Endothelial cell of umbilical vein (primary cell): Measurements from ENCODE around the gene C1orf105.

Experiments
- EZH2 ChIP-seq: IDR thresholded peaks from 2 replicates; pipeline ENCODE4 v1.6.1; 2012; ENCODE audit warnings: borderline replicate concordance, low read depth, mild to moderate bottlenecking, moderate library complexity, low read length, inconsistent platforms; ENCODE audit not compliant: severe bottlenecking
- FOS ChIP-seq: IDR thresholded peaks from 2 replicates; pipeline ENCODE4 v1.6.1; 2011; ENCODE audit warnings: mild to moderate bottlenecking, low read length, moderate library complexity, borderline replicate concordance; ENCODE audit not compliant: insufficient read depth
- GATA2 ChIP-seq: IDR thresholded peaks from 2 replicates; pipeline ENCODE4 v1.7.0; 2011; ENCODE audit warnings: low read depth, mild to moderate bottlenecking, moderate library complexity, mixed read lengths, low read length; ENCODE audit not compliant: insufficient read length, insufficient read depth
- JUN ChIP-seq: IDR thresholded peaks from 2 replicates; pipeline ENCODE4 v1.6.1; 2011; ENCODE audit warnings: borderline replicate concordance, low read depth; ENCODE audit not compliant: insufficient read length, insufficient read depth
- MAX ChIP-seq: IDR thresholded peaks from 2 replicates; pipeline ENCODE4 v1.6.1; 2011; ENCODE audit not compliant: insufficient read depth, insufficient read length
- MYC ChIP-seq: IDR thresholded peaks from one replicate; pipeline ENCODE4 v1.6.1; 2011; ENCODE audit warnings: mild to moderate bottlenecking, low read depth, low read length
- POLR2A ChIP-seq: IDR thresholded peaks from 2 replicates; pipeline ENCODE4 v1.6.1; 2012; ENCODE audit warnings: low read depth, mild to moderate bottlenecking, control low read depth, low read length
- POLR2AphosphoS5 ChIP-seq: IDR thresholded peaks from 2 replicates; pipeline ENCODE4 v1.6.1; 2012; ENCODE audit warnings: low read depth, mild to moderate bottlenecking, control low read depth, low read length, moderate library complexity; ENCODE audit not compliant: insufficient read depth
- TF ChIP-seq, protein P1 (sequence below), 2 donors: IDR thresholded peaks; 1 replicate in 1 of 2; 2 replicates in 1 of 2; pipeline ENCODE4 v1.5.1; 2011; ENCODE audit warnings: low read length in 2 of 2, mild to moderate bottlenecking in 2 of 2, moderate library complexity in 2 of 2, control low read depth in 1 of 2, inconsistent platforms in 1 of 2, low read depth in 1 of 2; ENCODE audit not compliant: insufficient read depth in 1 of 2; ENCODE audit errors: extremely low read depth in 1 of 2

- TF ChIP-seq, protein P1, sequence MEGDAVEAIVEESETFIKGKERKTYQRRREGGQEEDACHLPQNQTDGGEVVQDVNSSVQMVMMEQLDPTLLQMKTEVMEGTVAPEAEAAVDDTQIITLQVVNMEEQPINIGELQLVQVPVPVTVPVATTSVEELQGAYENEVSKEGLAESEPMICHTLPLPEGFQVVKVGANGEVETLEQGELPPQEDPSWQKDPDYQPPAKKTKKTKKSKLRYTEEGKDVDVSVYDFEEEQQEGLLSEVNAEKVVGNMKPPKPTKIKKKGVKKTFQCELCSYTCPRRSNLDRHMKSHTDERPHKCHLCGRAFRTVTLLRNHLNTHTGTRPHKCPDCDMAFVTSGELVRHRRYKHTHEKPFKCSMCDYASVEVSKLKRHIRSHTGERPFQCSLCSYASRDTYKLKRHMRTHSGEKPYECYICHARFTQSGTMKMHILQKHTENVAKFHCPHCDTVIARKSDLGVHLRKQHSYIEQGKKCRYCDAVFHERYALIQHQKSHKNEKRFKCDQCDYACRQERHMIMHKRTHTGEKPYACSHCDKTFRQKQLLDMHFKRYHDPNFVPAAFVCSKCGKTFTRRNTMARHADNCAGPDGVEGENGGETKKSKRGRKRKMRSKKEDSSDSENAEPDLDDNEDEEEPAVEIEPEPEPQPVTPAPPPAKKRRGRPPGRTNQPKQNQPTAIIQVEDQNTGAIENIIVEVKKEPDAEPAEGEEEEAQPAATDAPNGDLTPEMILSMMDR (IDR thresholded peaks at IDR 0.05; ENCODE audit: extremely low read depth in 1 of 2, insufficient read depth in 1 of 2, low read depth in 1 of 2, low read length in 2 of 2) = no peak
- TF ChIP-seq EZH2 (no peak), POLR2AphosphoS5 (no peak), POLR2A (no peak), MAX (no peak), JUN (no peak), FOS (no peak), GATA2 (no peak), MYC (no peak)
These were observed 22.5 kb downstream of the C1orf105 start for GRCh38 chr1:172442843-172443565.
